Measurements from ENCODE around the gene ITGA4. TPM values are rescaled to one million over a fixed set of nuclear protein-coding genes. Genes with fewer than 3 reads are reported as not detected.
"Not testable (repeated sequence)": the region's sequence is repeated elsewhere in the genome, so short reads cannot be mapped to it uniquely, and the experiment has no call there.

Gene ITGA4
- total and polyA plus RNA-seq, 2 experiments from 2014 or later, result 0.39 to 0.44 TPM

DNA sequence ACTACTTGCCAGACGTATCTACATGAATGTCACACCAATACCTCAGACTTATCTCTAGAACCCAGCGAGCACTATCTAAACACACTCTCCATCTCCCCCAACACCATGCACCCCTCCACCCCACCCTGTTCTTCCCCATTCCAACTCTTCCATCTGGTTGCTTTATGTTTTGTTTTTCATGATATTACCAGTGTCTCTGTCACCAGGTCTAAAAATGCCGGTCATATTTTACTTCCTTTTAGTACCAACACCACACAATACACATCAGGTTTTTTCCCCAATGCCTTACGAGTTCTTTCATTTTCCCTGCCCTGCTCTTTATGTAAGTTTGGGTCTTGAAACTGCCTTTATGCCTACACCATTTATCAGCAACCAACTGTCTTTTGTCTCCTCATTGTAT lies 10.2 kb upstream of the ITGA4 start:
- Histone ChIP-seq H3K27ac (no peak overlapping the region), H3K9me3 (ENCODE audit: low read depth) (no peaks in the 10 kb centered on the region), H3K4me1 (ENCODE audit: low read depth) (no peaks in the 10 kb centered on the region), H3K4me3 (no peak overlapping the region), H3K27me3 (peaks cover 3% of the 10 kb centered on the region), H3K36me3 (no peaks in the 10 kb centered on the region)
- TF ChIP-seq, protein P1, sequence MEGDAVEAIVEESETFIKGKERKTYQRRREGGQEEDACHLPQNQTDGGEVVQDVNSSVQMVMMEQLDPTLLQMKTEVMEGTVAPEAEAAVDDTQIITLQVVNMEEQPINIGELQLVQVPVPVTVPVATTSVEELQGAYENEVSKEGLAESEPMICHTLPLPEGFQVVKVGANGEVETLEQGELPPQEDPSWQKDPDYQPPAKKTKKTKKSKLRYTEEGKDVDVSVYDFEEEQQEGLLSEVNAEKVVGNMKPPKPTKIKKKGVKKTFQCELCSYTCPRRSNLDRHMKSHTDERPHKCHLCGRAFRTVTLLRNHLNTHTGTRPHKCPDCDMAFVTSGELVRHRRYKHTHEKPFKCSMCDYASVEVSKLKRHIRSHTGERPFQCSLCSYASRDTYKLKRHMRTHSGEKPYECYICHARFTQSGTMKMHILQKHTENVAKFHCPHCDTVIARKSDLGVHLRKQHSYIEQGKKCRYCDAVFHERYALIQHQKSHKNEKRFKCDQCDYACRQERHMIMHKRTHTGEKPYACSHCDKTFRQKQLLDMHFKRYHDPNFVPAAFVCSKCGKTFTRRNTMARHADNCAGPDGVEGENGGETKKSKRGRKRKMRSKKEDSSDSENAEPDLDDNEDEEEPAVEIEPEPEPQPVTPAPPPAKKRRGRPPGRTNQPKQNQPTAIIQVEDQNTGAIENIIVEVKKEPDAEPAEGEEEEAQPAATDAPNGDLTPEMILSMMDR (IDR thresholded peaks at IDR 0.05; ENCODE audit: low read depth, low read length), result no peak
- no peak for DNase-seq (ENCODE audit: low read depth in 1 of 2, low spot score in 1 of 2)

DNA sequence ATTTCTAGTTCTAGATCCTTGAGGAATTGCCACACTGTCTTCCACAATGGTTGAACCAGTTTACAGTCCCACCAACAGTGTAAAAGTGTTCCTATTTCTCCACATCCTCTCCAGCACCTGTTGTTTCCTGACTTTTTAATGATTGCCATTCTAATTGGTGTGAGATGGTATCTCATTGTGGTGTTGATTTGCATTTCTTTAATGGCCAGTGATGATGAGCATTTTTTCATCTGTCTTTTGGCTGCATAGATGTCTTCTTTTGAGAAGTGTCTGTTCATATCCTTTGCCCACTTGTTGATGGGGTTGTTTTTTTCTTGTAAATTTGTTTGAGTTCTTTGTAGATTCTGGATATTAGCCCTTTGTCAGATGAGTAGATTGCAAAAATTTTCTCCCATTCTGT lies 7.9 kb upstream of the ITGA4 start:
- H3K27me3 ChIP-seq; DNase-seq (ENCODE audit: low read depth in 1 of 2, low spot score in 1 of 2); H3K4me1 ChIP-seq (ENCODE audit: low read depth); H3K4me3 ChIP-seq; H3K27ac ChIP-seq; H3K36me3 ChIP-seq; H3K9me3 ChIP-seq (ENCODE audit: low read depth): not testable (repeated sequence)

DNA sequence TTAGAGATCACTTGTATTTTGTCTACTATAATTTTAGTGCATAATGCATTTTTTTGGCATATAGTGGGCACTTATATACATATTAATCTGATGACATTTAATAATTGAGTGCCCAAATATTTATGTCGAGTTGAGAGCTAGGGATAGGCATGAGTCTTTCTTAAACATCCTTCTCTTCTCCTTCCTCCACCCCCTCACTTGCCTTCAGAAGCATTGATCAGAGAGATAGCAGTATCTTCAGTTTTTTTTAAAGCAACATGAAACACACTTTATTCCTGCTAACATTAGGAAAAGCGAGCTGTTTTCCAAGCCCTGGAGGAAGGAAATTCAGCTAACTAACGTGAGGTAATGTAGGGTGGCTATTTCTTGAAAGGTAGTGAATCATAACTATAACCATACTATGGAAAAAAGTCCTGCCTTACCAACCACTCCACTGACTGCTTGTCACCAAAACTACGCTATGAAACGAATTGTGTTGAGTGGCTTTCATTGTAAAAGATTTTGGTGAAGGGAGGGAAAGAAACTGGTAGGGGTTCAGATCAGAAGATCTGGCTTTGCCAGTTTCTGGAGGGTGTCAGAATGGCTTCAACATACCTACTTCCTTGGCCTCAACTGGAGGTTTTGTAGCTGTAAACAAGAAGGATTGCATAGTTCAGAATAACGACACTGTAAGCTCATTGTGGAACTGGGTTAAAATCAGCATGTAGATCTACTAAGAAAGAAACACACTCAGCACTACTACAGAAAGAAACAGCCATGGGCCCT lies 2.3 kb upstream of the ITGA4 start:
- H3K36me3 ChIP-seq, result no peaks in the 10 kb centered on the region
- no peak overlapping the region for H3K4me3 ChIP-seq
- no peaks in the 10 kb centered on the region for H3K9me3 ChIP-seq (ENCODE audit: low read depth)
- DNase-seq (ENCODE audit: low read depth in 1 of 2, low spot score in 1 of 2), result no peak
- TF ChIP-seq, protein P1 (IDR thresholded peaks at IDR 0.05; ENCODE audit: low read depth, low read length), result no peak
- peaks cover 3% of the 10 kb centered on the region for H3K4me1 ChIP-seq (ENCODE audit: low read depth)
- H3K27me3 ChIP-seq, result peaks cover 59% of the 10 kb centered on the region
- H3K27ac ChIP-seq, result no peak overlapping the region

DNA sequence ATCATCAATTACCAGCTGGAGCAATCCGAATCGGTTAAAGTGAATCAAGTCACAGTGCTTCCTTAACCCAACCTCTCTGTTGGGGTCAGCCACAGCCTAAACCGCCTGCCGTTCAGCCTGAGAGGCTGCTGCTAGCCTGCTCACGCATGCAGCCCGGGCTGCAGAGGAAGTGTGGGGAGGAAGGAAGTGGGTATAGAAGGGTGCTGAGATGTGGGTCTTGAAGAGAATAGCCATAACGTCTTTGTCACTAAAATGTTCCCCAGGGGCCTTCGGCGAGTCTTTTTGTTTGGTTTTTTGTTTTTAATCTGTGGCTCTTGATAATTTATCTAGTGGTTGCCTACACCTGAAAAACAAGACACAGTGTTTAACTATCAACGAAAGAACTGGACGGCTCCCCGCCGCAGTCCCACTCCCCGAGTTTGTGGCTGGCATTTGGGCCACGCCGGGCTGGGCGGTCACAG lies 496 bp upstream of the ITGA4 start:
- no peaks in the 10 kb centered on the region for H3K9me3 ChIP-seq (ENCODE audit: low read depth)
- peaks cover 3% of the 10 kb centered on the region for H3K4me1 ChIP-seq (ENCODE audit: low read depth)
- no peak overlapping the region for H3K27ac ChIP-seq
- TF ChIP-seq, protein P1 (IDR thresholded peaks at IDR 0.05; ENCODE audit: low read depth, low read length), result no peak
- peak; percentile 11 to 53 for DNase-seq (ENCODE audit: low read depth in 1 of 2, low spot score in 1 of 2)
- H3K4me3 ChIP-seq, result peak overlapping the region; percentile 33
- no peaks in the 10 kb centered on the region for H3K36me3 ChIP-seq
- peaks cover 75% of the 10 kb centered on the region for H3K27me3 ChIP-seq

DNA sequence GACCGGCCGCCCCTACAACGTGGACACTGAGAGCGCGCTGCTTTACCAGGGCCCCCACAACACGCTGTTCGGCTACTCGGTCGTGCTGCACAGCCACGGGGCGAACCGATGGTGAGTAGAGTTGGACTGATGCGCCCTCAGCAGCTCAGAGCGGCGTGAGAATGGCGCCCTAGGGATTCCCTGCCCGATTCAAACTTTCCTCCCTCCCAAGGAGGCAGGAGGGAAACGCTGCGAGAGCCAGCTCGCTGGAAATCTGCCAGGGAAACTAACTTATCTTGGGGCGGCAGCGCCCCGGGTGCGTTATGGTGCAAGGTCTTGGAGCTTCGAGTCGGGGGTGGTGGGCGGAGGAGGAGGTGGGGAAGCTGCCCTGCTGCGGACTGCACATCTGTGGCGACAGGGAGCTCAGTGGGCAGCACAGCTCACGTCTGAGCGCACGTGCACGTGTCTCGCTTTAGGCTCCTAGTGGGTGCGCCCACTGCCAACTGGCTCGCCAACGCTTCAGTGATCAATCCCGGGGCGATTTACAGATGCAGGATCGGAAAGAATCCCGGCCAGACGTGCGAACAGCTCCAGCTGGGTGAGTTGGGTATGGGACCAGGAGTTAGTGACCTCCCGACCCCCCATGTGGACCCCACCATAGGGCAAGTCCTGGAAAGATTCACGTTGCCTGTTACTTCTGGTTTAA lies 697 bp downstream of the ITGA4 start:
- peak; percentile 50 to 62 for DNase-seq (ENCODE audit: low read depth in 1 of 2, low spot score in 1 of 2)
- Histone ChIP-seq H3K27ac (no peak overlapping the region), H3K4me1 (ENCODE audit: low read depth) (peaks cover 3% of the 10 kb centered on the region), H3K27me3 (peaks cover 77% of the 10 kb centered on the region), H3K36me3 (no peaks in the 10 kb centered on the region), H3K9me3 (ENCODE audit: low read depth) (no peaks in the 10 kb centered on the region), H3K4me3 (peak overlapping the region; percentile 33)
- TF ChIP-seq, protein P1 (IDR thresholded peaks at IDR 0.05; ENCODE audit: low read depth, low read length), result no peak

DNA sequence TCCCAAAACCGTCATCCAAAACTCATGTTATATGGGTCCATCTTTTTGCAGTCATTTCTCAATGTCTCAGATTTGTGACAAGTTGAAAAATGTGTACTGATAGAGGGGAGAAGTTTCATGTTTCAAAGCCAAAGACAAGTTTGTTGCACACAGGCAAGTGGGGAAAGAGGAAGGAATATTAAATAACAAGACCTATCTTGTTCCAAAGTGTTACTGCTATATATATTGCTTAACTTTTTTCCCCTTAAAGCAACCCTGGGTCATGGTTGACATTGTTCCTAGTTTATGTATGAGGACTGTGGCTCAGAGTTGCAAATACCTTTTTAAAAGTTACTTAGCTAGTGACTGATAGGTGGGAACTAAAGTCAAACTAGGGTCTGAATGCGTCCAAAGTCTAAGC lies 1.7 kb downstream of the ITGA4 start:
- DNase-seq (ENCODE audit: low read depth in 1 of 2, low spot score in 1 of 2), result no peak
- Histone ChIP-seq H3K36me3 (no peaks in the 10 kb centered on the region), H3K27me3 (peaks cover 82% of the 10 kb centered on the region), H3K27ac (no peak overlapping the region), H3K4me1 (ENCODE audit: low read depth) (peaks cover 3% of the 10 kb centered on the region), H3K4me3 (no peak overlapping the region), H3K9me3 (ENCODE audit: low read depth) (no peaks in the 10 kb centered on the region)
- TF ChIP-seq, protein P1 (IDR thresholded peaks at IDR 0.05; ENCODE audit: low read depth, low read length), result no peak

Measured in cardiac muscle cell (in vitro differentiated cells and primary cell).